Hepatocyte (in vitro differentiated cells): Measurements from ENCODE around the gene TMCO4. TPM values are rescaled to one million over a fixed set of nuclear protein-coding genes. Genes with fewer than 3 reads are reported as not detected.
"Not testable (repeated sequence)": the region's sequence is repeated elsewhere in the genome, so short reads cannot be mapped to it uniquely, and the experiment has no call there.

Experiments used
- DNase-seq: peaks from one replicate; pipeline ENCODE4 v3.0.0-alpha.2; 2016; ENCODE audit warnings: low spot score
- H2AFZ ChIP-seq: fragments of 200-600 bp; sonication (generic); 2 replicates; pipeline ENCODE4 v1.6.0; 2016; ENCODE audit warnings: antibody characterized with exemption, mild to moderate bottlenecking
- H3K27ac ChIP-seq: fragments of 200-600 bp; sonication (generic); 2 replicates; pipeline ENCODE4 v1.5.1; 2016; ENCODE audit warnings: mild to moderate bottlenecking
- H3K27me3 ChIP-seq: fragments of 200-600 bp; sonication (generic); 2 replicates; pipeline ENCODE4 v1.6.1; 2016
- H3K36me3 ChIP-seq: fragments of 200-600 bp; sonication (generic); replicated peaks from 2 replicates; pipeline ENCODE4 v1.5.1; 2016; ENCODE audit warnings: low read depth; ENCODE audit not compliant: insufficient read depth
- H3K4me1 ChIP-seq: fragments of 200-600 bp; sonication (generic); 2 replicates; pipeline ENCODE4 v1.5.1; 2016; ENCODE audit warnings: mild to moderate bottlenecking, moderate library complexity; ENCODE audit not compliant: insufficient read depth
- H3K4me2 ChIP-seq: fragments of 200-600 bp; sonication (generic); 2 replicates; pipeline ENCODE4 v1.6.0; 2016
- H3K4me3 ChIP-seq: fragments of 200-600 bp; sonication (generic); 2 replicates; pipeline ENCODE4 v1.5.1; 2016; ENCODE audit warnings: mild to moderate bottlenecking
- H3K79me2 ChIP-seq: fragments of 200-600 bp; sonication (generic); 2 replicates; pipeline ENCODE4 v1.6.0; 2017; ENCODE audit warnings: mild to moderate bottlenecking
- H3K9me2 ChIP-seq: fragments of 200-600 bp; sonication (generic); replicated peaks from 2 replicates; pipeline ENCODE4 v1.6.0; 2017; ENCODE audit warnings: mild to moderate bottlenecking; ENCODE audit not compliant: insufficient read depth
- H3K9me3 ChIP-seq: fragments of 200-600 bp; sonication (generic); 2 replicates; pipeline ENCODE4 v1.5.1; 2016; ENCODE audit warnings: low read depth, mild to moderate bottlenecking
- H4K20me1 ChIP-seq: fragments of 200-600 bp; sonication (generic); 2 replicates; pipeline ENCODE4 v1.6.0; 2016; ENCODE audit warnings: mild to moderate bottlenecking; ENCODE audit not compliant: insufficient read depth, poor library complexity, severe bottlenecking
- EZH2 ChIP-seq: fragments of 200-600 bp; sonication (generic); IDR thresholded peaks from 2 replicates; pipeline ENCODE4 v1.6.1; 2016; ENCODE audit warnings: antibody characterized with exemption, mild to moderate bottlenecking, borderline replicate concordance
- EZH2phosphoT487 ChIP-seq: fragments of 200-600 bp; sonication (generic); IDR thresholded peaks from one replicate; pipeline ENCODE4 v1.6.1; 2018; ENCODE audit warnings: antibody characterized with exemption, mild to moderate bottlenecking, low read depth, moderate library complexity; ENCODE audit not compliant: unreplicated experiment, severe bottlenecking
- WGBS: methylation state at CpG from one replicate; pipeline ENCODE4 v1.1.6; 2016; ENCODE audit warnings: low lambda C conversion rate; ENCODE audit errors: missing lambda C conversion rate; 5-methylcytosine and 5-hydroxymethylcytosine counted together
- polyA plus RNA-seq: library from polyadenylated mRNA; unstranded; fragments of >200 nt; fragmentation: Nextera tagmentation; extraction: Ambion mirVana; gene quantifications from 2 replicates; pipeline ENCODE4 v1.2.1, GENCODE V29; 2016
- total RNA-seq: library from RNA; depleted of rRNA; stranded (reverse); fragments of >200 nt; gene quantifications from 2 replicates; pipeline ENCODE4 v1.2.3, GENCODE V29; 2014
- TF ChIP-seq, protein P1 (sequence below): fragments of 200-600 bp; sonication (generic); IDR thresholded peaks from 2 replicates; pipeline ENCODE4 v1.5.1; 2016; ENCODE audit warnings: antibody characterized with exemption, mild to moderate bottlenecking; ENCODE audit not compliant: poor library complexity

TMCO4 gene
- total and polyA plus RNA-seq, 2 experiments from 2014 or later: 8.7 to 13.0 TPM

DNA sequence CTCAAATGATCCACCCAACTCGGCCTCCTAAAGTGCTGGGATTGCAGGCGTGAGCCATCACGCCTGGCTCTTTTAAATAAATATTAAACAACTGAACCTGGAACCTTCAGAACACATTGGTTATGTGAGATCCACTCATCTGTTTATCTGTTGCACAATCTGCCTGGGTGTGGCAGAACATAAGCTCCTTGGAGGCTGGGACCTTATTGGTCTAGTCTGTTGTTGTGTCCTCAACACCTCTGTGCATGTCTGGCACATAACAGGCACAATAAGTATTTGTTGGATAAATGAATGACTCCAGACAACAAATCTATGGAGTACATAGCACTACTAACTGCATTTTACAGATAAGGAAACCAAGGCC, 159.7 kb downstream of the TMCO4 start:
- Histone ChIP-seq H3K27me3 (peaks cover 13% of the 10 kb centered on the region), H2AFZ (no peak overlapping the region), H3K36me3 (no peaks in the 10 kb centered on the region), H3K9me3 (no peaks in the 10 kb centered on the region), H3K4me3 (no peak overlapping the region), H3K79me2 (peaks cover 3% of the 10 kb centered on the region), H3K4me1 (peaks cover 7% of the 10 kb centered on the region), H4K20me1 (no peaks in the 10 kb centered on the region), H3K4me2 (peak overlapping the region; percentile 39), H3K9me2 (no peaks in the 10 kb centered on the region), H3K27ac (peak overlapping the region; percentile 33)
- no peak for DNase-seq
- 65% methylated on average over 3 of the region's 3 CpGs for WGBS
- TF ChIP-seq, protein P1, sequence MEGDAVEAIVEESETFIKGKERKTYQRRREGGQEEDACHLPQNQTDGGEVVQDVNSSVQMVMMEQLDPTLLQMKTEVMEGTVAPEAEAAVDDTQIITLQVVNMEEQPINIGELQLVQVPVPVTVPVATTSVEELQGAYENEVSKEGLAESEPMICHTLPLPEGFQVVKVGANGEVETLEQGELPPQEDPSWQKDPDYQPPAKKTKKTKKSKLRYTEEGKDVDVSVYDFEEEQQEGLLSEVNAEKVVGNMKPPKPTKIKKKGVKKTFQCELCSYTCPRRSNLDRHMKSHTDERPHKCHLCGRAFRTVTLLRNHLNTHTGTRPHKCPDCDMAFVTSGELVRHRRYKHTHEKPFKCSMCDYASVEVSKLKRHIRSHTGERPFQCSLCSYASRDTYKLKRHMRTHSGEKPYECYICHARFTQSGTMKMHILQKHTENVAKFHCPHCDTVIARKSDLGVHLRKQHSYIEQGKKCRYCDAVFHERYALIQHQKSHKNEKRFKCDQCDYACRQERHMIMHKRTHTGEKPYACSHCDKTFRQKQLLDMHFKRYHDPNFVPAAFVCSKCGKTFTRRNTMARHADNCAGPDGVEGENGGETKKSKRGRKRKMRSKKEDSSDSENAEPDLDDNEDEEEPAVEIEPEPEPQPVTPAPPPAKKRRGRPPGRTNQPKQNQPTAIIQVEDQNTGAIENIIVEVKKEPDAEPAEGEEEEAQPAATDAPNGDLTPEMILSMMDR: no peak
- TF ChIP-seq EZH2 (no peak), EZH2phosphoT487 (no peak)

DNA sequence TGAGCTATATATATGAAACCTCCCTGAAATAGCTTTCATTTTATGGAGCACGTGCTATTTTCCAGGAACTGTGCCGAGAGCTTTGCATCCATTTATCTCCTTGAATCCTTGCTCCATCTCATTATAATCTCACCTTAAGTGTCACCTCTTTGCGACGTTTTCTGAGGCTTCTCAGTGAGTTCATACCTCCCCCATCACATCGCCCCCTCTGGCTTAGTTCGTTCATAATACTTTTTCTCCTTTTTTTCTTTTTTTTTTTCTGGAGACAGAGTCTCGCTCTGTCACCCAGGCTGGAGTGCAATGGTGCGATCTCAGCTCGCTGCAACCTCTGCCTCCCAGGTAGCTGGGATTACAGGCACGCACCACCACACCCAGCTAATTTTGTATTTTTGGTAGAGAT, 160.5 kb downstream of the TMCO4 start:
- not testable (repeated sequence) for DNase-seq, H3K36me3 ChIP-seq, H4K20me1 ChIP-seq, H3K4me2 ChIP-seq, H3K9me2 ChIP-seq, H3K4me3 ChIP-seq, H3K27ac ChIP-seq, H3K4me1 ChIP-seq, H3K9me3 ChIP-seq, H3K79me2 ChIP-seq, H2AFZ ChIP-seq
- 77% methylated on average over 7 of the region's 10 CpGs for WGBS
- H3K27me3 ChIP-seq: peaks cover 11% of the 10 kb centered on the region

DNA sequence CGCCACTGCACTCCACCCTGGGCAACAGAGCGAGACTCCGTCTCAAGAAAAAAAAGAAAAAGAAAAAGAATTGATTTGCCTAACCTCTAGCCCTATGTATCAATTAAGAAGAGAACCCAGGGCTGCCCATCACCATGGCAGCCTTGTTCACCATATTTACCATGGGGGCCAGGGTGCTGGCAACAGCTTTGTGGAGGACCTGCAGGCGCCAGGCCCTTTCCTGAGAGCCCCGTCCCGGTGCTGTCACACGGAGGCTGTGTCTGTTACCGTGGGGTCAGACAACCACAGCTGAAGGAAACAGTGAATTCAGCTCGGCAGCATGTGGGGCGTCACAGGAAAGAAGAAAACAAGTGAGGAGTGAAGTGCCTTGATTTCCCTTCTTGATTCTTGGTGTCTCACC, 162.1 kb downstream of the TMCO4 start:
- H3K36me3 ChIP-seq: no peaks in the 10 kb centered on the region
- H4K20me1 ChIP-seq: no peaks in the 10 kb centered on the region
- no peak overlapping the region for H3K27ac ChIP-seq
- WGBS: 94% methylated on average over 10 of the region's 10 CpGs
- H3K9me3 ChIP-seq: no peaks in the 10 kb centered on the region
- peaks cover 7% of the 10 kb centered on the region for H3K27me3 ChIP-seq
- TF ChIP-seq EZH2phosphoT487: no peak
- TF ChIP-seq, protein P1: no peak
- no peak for TF ChIP-seq EZH2
- DNase-seq: no peak
- no peaks in the 10 kb centered on the region for H3K79me2 ChIP-seq
- H2AFZ ChIP-seq: no peak overlapping the region
- peaks cover 7% of the 10 kb centered on the region for H3K4me1 ChIP-seq
- H3K4me3 ChIP-seq: no peak overlapping the region
- H3K4me2 ChIP-seq: no peak overlapping the region
- H3K9me2 ChIP-seq: no peaks in the 10 kb centered on the region

DNA sequence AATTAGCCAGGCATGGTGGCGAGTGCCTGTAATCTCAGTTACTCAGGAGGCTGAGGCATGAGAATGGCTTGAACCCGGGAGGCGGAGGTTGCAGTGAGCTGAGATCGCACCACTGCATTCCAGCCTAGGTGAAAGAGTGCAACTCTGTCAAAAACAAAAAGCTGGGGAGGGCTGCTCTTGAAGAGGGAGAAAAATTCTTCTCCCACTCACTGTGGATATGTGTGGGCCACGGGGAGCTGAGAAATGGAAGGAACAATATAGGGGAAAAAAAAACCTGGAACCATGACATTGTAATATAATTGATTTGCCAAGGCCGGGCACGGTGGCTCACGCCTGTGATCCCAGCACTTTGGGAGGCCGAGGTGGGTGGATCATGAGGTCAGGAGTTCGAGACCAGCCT, 163.0 kb downstream of the TMCO4 start:
- H3K36me3 ChIP-seq, H3K27ac ChIP-seq, H3K4me1 ChIP-seq, H3K27me3 ChIP-seq, H3K9me2 ChIP-seq, DNase-seq, H3K79me2 ChIP-seq, H3K4me2 ChIP-seq, H3K9me3 ChIP-seq, H2AFZ ChIP-seq, H3K4me3 ChIP-seq, H4K20me1 ChIP-seq: not testable (repeated sequence)
- WGBS: 95% methylated on average over 10 of the region's 10 CpGs

DNA sequence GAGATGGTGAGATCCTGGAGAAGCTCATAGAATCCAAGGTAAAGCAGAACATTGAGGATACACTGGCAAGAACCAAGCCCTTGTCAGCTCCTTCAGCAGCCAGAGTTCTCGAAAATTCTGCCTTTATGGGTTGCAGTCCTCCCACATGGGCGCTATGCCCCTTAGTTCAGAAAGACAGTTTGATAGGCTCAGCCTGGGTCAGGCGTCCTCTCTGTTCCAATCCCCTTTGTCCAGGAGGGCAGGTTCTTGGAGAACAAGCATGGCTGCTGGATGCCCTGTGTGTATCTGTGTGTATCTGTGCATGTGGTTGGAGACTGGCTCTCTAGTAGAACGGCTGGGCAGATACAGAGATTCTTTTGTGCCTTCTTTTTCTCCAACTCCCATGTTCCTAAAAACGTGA, 163.7 kb downstream of the TMCO4 start:
- DNase-seq: no peak
- no peak overlapping the region for H2AFZ ChIP-seq

More for the DNA sequence above, 163.7 kb downstream of the TMCO4 start:
- Histone ChIP-seq H3K4me2 (no peak overlapping the region), H3K36me3 (no peaks in the 10 kb centered on the region), H3K27ac (no peak overlapping the region), H3K9me2 (no peaks in the 10 kb centered on the region), H3K4me1 (peaks cover 7% of the 10 kb centered on the region), H3K79me2 (no peaks in the 10 kb centered on the region), H4K20me1 (no peaks in the 10 kb centered on the region), H3K9me3 (no peaks in the 10 kb centered on the region), H3K27me3 (no peaks in the 10 kb centered on the region), H3K4me3 (no peak overlapping the region)
- 91% methylated on average over 5 of the region's 5 CpGs for WGBS
- TF ChIP-seq, protein P1: no peak
- no peak for TF ChIP-seq EZH2
- no peak for TF ChIP-seq EZH2phosphoT487
